SK-N-SH (cell line): ENCODE results near the gene CALN1. TPM values are rescaled to one million over a fixed set of nuclear protein-coding genes. Genes with fewer than 3 reads are reported as not detected.

Experiments used
- CTCF ChIA-PET: fragments of 300-600, 350-600 bp; formaldehyde crosslinking; extraction: SDS; loops from one replicate; lab custom pipeline; 2021; lab: Yijun Ruan, JAX
- POLR2A ChIA-PET: fragments of 350-600 bp; sonication (Branson Sonifier 250); formaldehyde crosslinking; extraction: SDS; loops from one replicate; lab custom pipeline; 2020; ENCODE audit warnings: antibody characterized with exemption, inconsistent platforms; lab: Yijun Ruan, JAX
- DNase-seq: peaks from one replicate; pipeline ENCODE4 v3.0.0; 2012
- H2AFZ ChIP-seq: fragments of 200-600 bp; sonication (generic); 2 replicates; pipeline ENCODE4 v1.8.1; 2016; ENCODE audit warnings: antibody characterized with exemption, mild to moderate bottlenecking, low read depth
- H3F3A ChIP-seq: fragments of 200-600 bp; sonication (generic); replicated peaks from 2 replicates; pipeline ENCODE3; 2016; ENCODE audit warnings: antibody characterized with exemption, mild to moderate bottlenecking; ENCODE audit not compliant: insufficient read depth
- H3K27ac ChIP-seq, 2 experiments: fragments of 200-500 bp in 1 of 2; fragments of 200-600 bp in 1 of 2; sonication (Bioruptor generic) in 1 of 2; sonication (generic), shearing (Covaris generic) in 1 of 2; 2 replicates each; pipeline versions ENCODE4 v1.5.1 to v1.6.1; 2014 to 2016; ENCODE audit warnings: low read depth in 2 of 2, inconsistent platforms in 1 of 2, low read length in 1 of 2, mild to moderate bottlenecking in 1 of 2, mixed read lengths in 1 of 2
- H3K27me3 ChIP-seq: fragments of 200-600 bp; sonication (generic), shearing (Covaris generic); 2 replicates; pipeline ENCODE4 v1.6.1; 2016; ENCODE audit warnings: mixed run types; ENCODE audit not compliant: insufficient read depth
- H3K36me3 ChIP-seq, 2 experiments: fragments of 200-500 bp in 1 of 2; fragments of 200-600 bp in 1 of 2; sonication (Bioruptor generic) in 1 of 2; sonication (generic) in 1 of 2; replicated peaks in 1 of 2; 2 replicates each; pipeline versions ENCODE3 to v1.5.1; 2014 to 2016; ENCODE audit warnings: low read length in 1 of 2, mild to moderate bottlenecking in 1 of 2; ENCODE audit not compliant: insufficient read depth in 2 of 2, control insufficient read depth in 1 of 2
- H3K4me1 ChIP-seq, 2 experiments: fragments of 200-500 bp in 1 of 2; fragments of 200-600 bp in 1 of 2; sonication (Bioruptor generic) in 1 of 2; sonication (generic), shearing (Covaris generic) in 1 of 2; 2 replicates each; pipeline versions ENCODE4 v1.5.1 to v1.6.1; 2014 to 2016; ENCODE audit warnings: low read depth in 1 of 2, low read length in 1 of 2, mixed run types in 1 of 2; ENCODE audit not compliant: insufficient read depth in 2 of 2, control insufficient read depth in 1 of 2
- H3K4me2 ChIP-seq: fragments of 200-600 bp; sonication (generic), shearing (Covaris generic); 2 replicates; pipeline ENCODE4 v1.6.1; 2017; ENCODE audit warnings: mixed run types
- H3K4me3 ChIP-seq, 2 experiments: fragments of 200-500 bp in 1 of 2; fragments of 200-600 bp in 1 of 2; sonication (Bioruptor generic) in 1 of 2; sonication (generic), shearing (Covaris generic) in 1 of 2; 2 replicates each; pipeline versions ENCODE4 v1.5.1 to v1.8.1; 2014 to 2016; ENCODE audit warnings: low read depth in 2 of 2, inconsistent platforms in 1 of 2, low read length in 1 of 2, mild to moderate bottlenecking in 1 of 2, mixed read lengths in 1 of 2, moderate library complexity in 1 of 2
- H3K79me2 ChIP-seq: fragments of 200-600 bp; sonication (generic); 2 replicates; pipeline ENCODE4 v1.8.1; 2017; ENCODE audit warnings: mild to moderate bottlenecking; ENCODE audit not compliant: insufficient read depth
- H3K9ac ChIP-seq: fragments of 200-600 bp; sonication (generic); 2 replicates; pipeline ENCODE4 v1.6.1; 2017; ENCODE audit warnings: mixed run types
- H3K9me2 ChIP-seq: fragments of 200-600 bp; sonication (generic); 2 replicates; pipeline ENCODE4 v1.6.1; 2017; ENCODE audit warnings: mixed run types
- H3K9me3 ChIP-seq: fragments of 200-600 bp; sonication (generic); 2 replicates; pipeline ENCODE4 v1.6.1; 2017; ENCODE audit warnings: mixed run types, mild to moderate bottlenecking, moderate library complexity
- H4K20me1 ChIP-seq: fragments of 200-600 bp; sonication (generic); 2 replicates; pipeline ENCODE4 v1.6.1; 2017; ENCODE audit warnings: mild to moderate bottlenecking, mixed run types; ENCODE audit not compliant: insufficient read depth
- ELF1 ChIP-seq: IDR thresholded peaks from 2 replicates; pipeline ENCODE4 v1.4.0; 2012
- EP300 ChIP-seq, 2 experiments: IDR thresholded peaks; 2 replicates each; pipeline versions ENCODE4 v1.4.0 to v1.6.1; 2012; ENCODE audit warnings: borderline replicate concordance in 1 of 2, low read depth in 1 of 2, low read length in 1 of 2
- JUND ChIP-seq: IDR thresholded peaks from 2 replicates; pipeline ENCODE4 v1.4.0; 2012
- MEF2A ChIP-seq: IDR thresholded peaks from 2 replicates; pipeline ENCODE4 v1.4.0; 2012; ENCODE audit warnings: low read depth, borderline replicate concordance
- MXI1 ChIP-seq: IDR thresholded peaks from 2 replicates; pipeline ENCODE4 v1.6.1; 2012; ENCODE audit warnings: mild to moderate bottlenecking, low read depth, low read length, improper control_type of control experiment
- RFX5 ChIP-seq: IDR thresholded peaks from 2 replicates; pipeline ENCODE4 v1.6.1; 2012; ENCODE audit warnings: mild to moderate bottlenecking, improper control_type of control experiment, low read length
- SMC3 ChIP-seq: IDR thresholded peaks from 2 replicates; pipeline ENCODE4 v1.6.1; 2012; ENCODE audit warnings: low read depth, low read length, improper control_type of control experiment
- YY1 ChIP-seq: IDR thresholded peaks from 2 replicates; pipeline ENCODE4 v1.4.0; 2012; ENCODE audit warnings: low read depth, mild to moderate bottlenecking
- WGBS: methylation state at CpG from one replicate; pipeline ENCODE4 v1.1.6; 2017; ENCODE audit warnings: low lambda C conversion rate; 5-methylcytosine and 5-hydroxymethylcytosine counted together
- polyA plus RNA-seq, 3 experiments: library from polyadenylated mRNA; depleted of rRNA; stranded (reverse); fragments of >200 nt; gene quantifications; 2 replicates each; pipeline ENCODE4 v1.2.3, GENCODE V29; 2012
- TF ChIP-seq, protein P1 (sequence below): IDR thresholded peaks from 2 replicates; pipeline ENCODE4 v1.6.1; 2012; ENCODE audit warnings: mild to moderate bottlenecking, low read depth, low read length, moderate library complexity
- TF ChIP-seq, protein P2 (sequence below): IDR thresholded peaks from 2 replicates; pipeline ENCODE4 v1.4.0; 2012; ENCODE audit warnings: low read depth, borderline replicate concordance
- TF ChIP-seq, protein P3 (sequence below): fragments of 150-350 bp; IDR thresholded peaks from 2 replicates; pipeline ENCODE4 v1.6.1; 2017; ENCODE audit warnings: antibody characterized with exemption, low read length, low read depth, borderline replicate concordance

Gene CALN1
- polyA plus RNA-seq, 1 of the 3 experiments (the other 2 are of a cell fraction) = not detected

- H3K27me3 ChIP-seq = no peaks in the 10 kb centered on the region
- no peak overlapping the region for H3K4me3 ChIP-seq
- DNase-seq = no peak
- no peak overlapping the region for H2AFZ ChIP-seq
- no peak overlapping the region for H3K4me2 ChIP-seq
- H3K9me3 ChIP-seq = no peaks in the 10 kb centered on the region
- H3K79me2 ChIP-seq = no peaks in the 10 kb centered on the region
- no peaks in the 10 kb centered on the region for H3K9me2 ChIP-seq
- no peaks in the 10 kb centered on the region for H3K4me1 ChIP-seq
- H3K36me3 ChIP-seq = no peaks in the 10 kb centered on the region
- ChIA-PET POLR2A (no interaction called here), CTCF (no interaction called here)
- no peak overlapping the region for H3K27ac ChIP-seq
- TF ChIP-seq ELF1 = no peak
- TF ChIP-seq MEF2A = no peak
- WGBS = 10% methylated on average over 10 of the region's 10 CpGs
- H3F3A ChIP-seq = no peaks in the 10 kb centered on the region
- H4K20me1 ChIP-seq = no peaks in the 10 kb centered on the region
- no peak overlapping the region for H3K9ac ChIP-seq
Measured at GRCh38 chr7:72007018-72007417, 405.1 kb downstream of the CALN1 start.

DNA sequence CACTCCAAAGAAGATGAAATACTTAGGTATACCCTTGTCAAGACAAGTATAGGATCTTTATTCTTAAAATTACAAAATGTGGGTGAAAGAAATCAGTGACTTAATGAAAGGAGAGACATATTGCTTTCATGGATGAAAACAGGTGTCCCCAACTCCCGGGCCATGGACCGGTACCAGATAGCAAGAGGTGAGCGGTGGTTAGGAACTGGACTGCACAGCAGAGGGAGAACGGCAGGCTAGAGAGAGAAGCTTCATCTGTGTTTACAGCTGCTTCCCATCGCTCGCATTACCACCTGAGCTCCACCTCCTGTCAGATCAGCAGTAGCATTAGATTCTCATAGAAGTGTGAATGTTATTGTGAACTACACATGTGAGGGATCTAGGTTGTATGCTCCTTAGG, 408.9 kb downstream of the CALN1 start:
- Histone ChIP-seq H3K4me2 (no peak overlapping the region), H3K4me1 (no peaks in the 10 kb centered on the region), H3K4me3 (no peak overlapping the region), H2AFZ (no peak overlapping the region), H3K9me3 (no peaks in the 10 kb centered on the region), H3K9ac (no peak overlapping the region), H3F3A (no peaks in the 10 kb centered on the region), H3K36me3 (no peaks in the 10 kb centered on the region), H3K79me2 (no peaks in the 10 kb centered on the region), H3K27me3 (no peaks in the 10 kb centered on the region), H4K20me1 (no peaks in the 10 kb centered on the region), H3K27ac (no peak overlapping the region), H3K9me2 (0 out of 2 replicates have a peak, but pooled peaks cover 3% of the 10 kb centered on the region)
- CTCF ChIA-PET = no interaction called here
- POLR2A ChIA-PET = no interaction called here
- DNase-seq = no peak
- TF ChIP-seq, protein P1, sequence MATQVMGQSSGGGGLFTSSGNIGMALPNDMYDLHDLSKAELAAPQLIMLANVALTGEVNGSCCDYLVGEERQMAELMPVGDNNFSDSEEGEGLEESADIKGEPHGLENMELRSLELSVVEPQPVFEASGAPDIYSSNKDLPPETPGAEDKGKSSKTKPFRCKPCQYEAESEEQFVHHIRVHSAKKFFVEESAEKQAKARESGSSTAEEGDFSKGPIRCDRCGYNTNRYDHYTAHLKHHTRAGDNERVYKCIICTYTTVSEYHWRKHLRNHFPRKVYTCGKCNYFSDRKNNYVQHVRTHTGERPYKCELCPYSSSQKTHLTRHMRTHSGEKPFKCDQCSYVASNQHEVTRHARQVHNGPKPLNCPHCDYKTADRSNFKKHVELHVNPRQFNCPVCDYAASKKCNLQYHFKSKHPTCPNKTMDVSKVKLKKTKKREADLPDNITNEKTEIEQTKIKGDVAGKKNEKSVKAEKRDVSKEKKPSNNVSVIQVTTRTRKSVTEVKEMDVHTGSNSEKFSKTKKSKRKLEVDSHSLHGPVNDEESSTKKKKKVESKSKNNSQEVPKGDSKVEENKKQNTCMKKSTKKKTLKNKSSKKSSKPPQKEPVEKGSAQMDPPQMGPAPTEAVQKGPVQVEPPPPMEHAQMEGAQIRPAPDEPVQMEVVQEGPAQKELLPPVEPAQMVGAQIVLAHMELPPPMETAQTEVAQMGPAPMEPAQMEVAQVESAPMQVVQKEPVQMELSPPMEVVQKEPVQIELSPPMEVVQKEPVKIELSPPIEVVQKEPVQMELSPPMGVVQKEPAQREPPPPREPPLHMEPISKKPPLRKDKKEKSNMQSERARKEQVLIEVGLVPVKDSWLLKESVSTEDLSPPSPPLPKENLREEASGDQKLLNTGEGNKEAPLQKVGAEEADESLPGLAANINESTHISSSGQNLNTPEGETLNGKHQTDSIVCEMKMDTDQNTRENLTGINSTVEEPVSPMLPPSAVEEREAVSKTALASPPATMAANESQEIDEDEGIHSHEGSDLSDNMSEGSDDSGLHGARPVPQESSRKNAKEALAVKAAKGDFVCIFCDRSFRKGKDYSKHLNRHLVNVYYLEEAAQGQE = no peak
- TF ChIP-seq MXI1 (no peak), YY1 (no peak), EP300 (IDR thresholded peaks at IDR 0.05; ENCODE audit: borderline replicate concordance in 1 of 2, low read depth in 1 of 2, low read length in 1 of 2) (no peak), SMC3 (no peak), RFX5 (no peak), JUND (no peak)
- TF ChIP-seq, protein P2, sequence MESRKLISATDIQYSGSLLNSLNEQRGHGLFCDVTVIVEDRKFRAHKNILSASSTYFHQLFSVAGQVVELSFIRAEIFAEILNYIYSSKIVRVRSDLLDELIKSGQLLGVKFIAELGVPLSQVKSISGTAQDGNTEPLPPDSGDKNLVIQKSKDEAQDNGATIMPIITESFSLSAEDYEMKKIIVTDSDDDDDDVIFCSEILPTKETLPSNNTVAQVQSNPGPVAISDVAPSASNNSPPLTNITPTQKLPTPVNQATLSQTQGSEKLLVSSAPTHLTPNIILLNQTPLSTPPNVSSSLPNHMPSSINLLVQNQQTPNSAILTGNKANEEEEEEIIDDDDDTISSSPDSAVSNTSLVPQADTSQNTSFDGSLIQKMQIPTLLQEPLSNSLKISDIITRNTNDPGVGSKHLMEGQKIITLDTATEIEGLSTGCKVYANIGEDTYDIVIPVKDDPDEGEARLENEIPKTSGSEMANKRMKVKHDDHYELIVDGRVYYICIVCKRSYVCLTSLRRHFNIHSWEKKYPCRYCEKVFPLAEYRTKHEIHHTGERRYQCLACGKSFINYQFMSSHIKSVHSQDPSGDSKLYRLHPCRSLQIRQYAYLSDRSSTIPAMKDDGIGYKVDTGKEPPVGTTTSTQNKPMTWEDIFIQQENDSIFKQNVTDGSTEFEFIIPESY = no peak
- TF ChIP-seq, protein P3, sequence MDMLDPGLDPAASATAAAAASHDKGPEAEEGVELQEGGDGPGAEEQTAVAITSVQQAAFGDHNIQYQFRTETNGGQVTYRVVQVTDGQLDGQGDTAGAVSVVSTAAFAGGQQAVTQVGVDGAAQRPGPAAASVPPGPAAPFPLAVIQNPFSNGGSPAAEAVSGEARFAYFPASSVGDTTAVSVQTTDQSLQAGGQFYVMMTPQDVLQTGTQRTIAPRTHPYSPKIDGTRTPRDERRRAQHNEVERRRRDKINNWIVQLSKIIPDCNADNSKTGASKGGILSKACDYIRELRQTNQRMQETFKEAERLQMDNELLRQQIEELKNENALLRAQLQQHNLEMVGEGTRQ = no peak
- WGBS = 19% methylated on average over 6 of the region's 6 CpGs
